ENCODE data around the gene EPHA8. TPM values are rescaled to one million over a fixed set of nuclear protein-coding genes. Genes with fewer than 3 reads are reported as not detected.

The EPHA8 gene
- total RNA-seq, 1 donor from 2014 or later = not detected

GRCh38 chr1:22575532-22576149 lies 12.4 kb downstream of the EPHA8 start:
- no peak for TF ChIP-seq CTCF (IDR thresholded peaks at IDR 0.05; ENCODE audit: unreplicated experiment)
- Mint-ChIP-seq H3K4me1 (no peaks in the 10 kb centered on the region), H3K9me3 (peaks cover 10% of the 10 kb centered on the region), H3K36me3 (no peaks in the 10 kb centered on the region), H3K27ac (no peak overlapping the region), H3K27me3 (ENCODE audit: low read depth) (peaks cover 39% of the 10 kb centered on the region), H3K4me3 (no peak overlapping the region)
- DNase-seq (ENCODE audit: low spot score in 2 of 2, unreplicated experiment in 2 of 2) = no peak

- H3K27me3 Mint-ChIP-seq (ENCODE audit: low read depth) = peaks cover 34% of the 10 kb centered on the region
- H3K9me3 Mint-ChIP-seq = peaks cover 10% of the 10 kb centered on the region
Observed at GRCh38 chr1:22576150-22576544, 12.9 kb downstream of the EPHA8 start.

GRCh38 chr1:22576617-22577016 lies 13.3 kb downstream of the EPHA8 start:
- H3K4me3 Mint-ChIP-seq = no peak overlapping the region
- H3K36me3 Mint-ChIP-seq = no peaks in the 10 kb centered on the region
- no peaks in the 10 kb centered on the region for H3K4me1 Mint-ChIP-seq
- no peak for DNase-seq (ENCODE audit: low spot score in 2 of 2, unreplicated experiment in 2 of 2)
- peaks cover 10% of the 10 kb centered on the region for H3K9me3 Mint-ChIP-seq
- no peak for TF ChIP-seq CTCF (IDR thresholded peaks at IDR 0.05; ENCODE audit: unreplicated experiment)
- H3K27ac Mint-ChIP-seq = no peak overlapping the region
- peaks cover 34% of the 10 kb centered on the region for H3K27me3 Mint-ChIP-seq (ENCODE audit: low read depth)

More at GRCh38 chr1:22576150-22576544, 12.9 kb downstream of the EPHA8 start:
- no peak overlapping the region for H3K4me3 Mint-ChIP-seq
- no peak for DNase-seq (ENCODE audit: low spot score in 2 of 2, unreplicated experiment in 2 of 2)
- H3K4me1 Mint-ChIP-seq = no peaks in the 10 kb centered on the region
- no peak for TF ChIP-seq CTCF (IDR thresholded peaks at IDR 0.05; ENCODE audit: unreplicated experiment)
- no peak overlapping the region for H3K27ac Mint-ChIP-seq
- no peaks in the 10 kb centered on the region for H3K36me3 Mint-ChIP-seq

- Mint-ChIP-seq H3K27ac (no peak overlapping the region), H3K27me3 (ENCODE audit: low read depth) (peaks cover 23% of the 10 kb centered on the region), H3K36me3 (no peaks in the 10 kb centered on the region), H3K4me1 (no peaks in the 10 kb centered on the region), H3K9me3 (peaks cover 10% of the 10 kb centered on the region), H3K4me3 (no peak overlapping the region)
- no peak for DNase-seq (ENCODE audit: low spot score in 2 of 2, unreplicated experiment in 2 of 2)
- no peak for TF ChIP-seq CTCF (IDR thresholded peaks at IDR 0.05; ENCODE audit: unreplicated experiment)
Observed at GRCh38 chr1:22578732-22579361, 15.6 kb downstream of the EPHA8 start.

GRCh38 chr1:22579541-22580155 lies 16.4 kb downstream of the EPHA8 start:
- no peak for DNase-seq (ENCODE audit: low spot score in 2 of 2, unreplicated experiment in 2 of 2)
- no peaks in the 10 kb centered on the region for H3K36me3 Mint-ChIP-seq

More at GRCh38 chr1:22579541-22580155, 16.4 kb downstream of the EPHA8 start:
- H3K9me3 Mint-ChIP-seq = peaks cover 10% of the 10 kb centered on the region
- no peaks in the 10 kb centered on the region for H3K4me1 Mint-ChIP-seq
- no peak overlapping the region for H3K27ac Mint-ChIP-seq
- H3K27me3 Mint-ChIP-seq (ENCODE audit: low read depth) = peaks cover 17% of the 10 kb centered on the region
- H3K4me3 Mint-ChIP-seq = no peak overlapping the region
- no peak for TF ChIP-seq CTCF (IDR thresholded peaks at IDR 0.05; ENCODE audit: unreplicated experiment)
